Hematopoietic multipotent progenitor cell treated with erythropoietin and hydrocortisone succinate and interleukin-3 and kit ligand, for 8 days (in vitro differentiated cells): ENCODE measurements around the gene FBXW7.

Experiments
- DNase-seq: peaks from one replicate; pipeline ENCODE4 v3.0.0-alpha.2; 2015

Gene FBXW7

DNA sequence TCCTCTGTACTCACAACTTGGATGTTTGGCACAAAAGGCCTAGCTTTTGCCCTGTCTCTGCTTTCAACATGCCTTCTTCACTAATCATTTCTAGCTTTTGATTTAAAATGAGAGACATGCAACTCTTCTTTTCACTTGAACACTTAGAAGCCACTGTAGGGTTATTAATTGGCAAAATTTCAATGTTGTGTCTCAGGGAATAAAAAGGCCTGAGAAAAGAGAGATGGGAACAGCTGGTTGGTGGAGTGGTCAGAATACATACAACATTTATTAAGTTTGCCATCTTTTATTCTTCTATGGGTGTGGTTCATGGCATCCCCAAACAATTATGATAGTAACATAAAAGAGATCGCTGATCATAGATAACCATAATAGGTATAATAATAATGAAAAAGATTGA is 114.3 kb downstream of the FBXW7 start:
- no peak for DNase-seq

DNA sequence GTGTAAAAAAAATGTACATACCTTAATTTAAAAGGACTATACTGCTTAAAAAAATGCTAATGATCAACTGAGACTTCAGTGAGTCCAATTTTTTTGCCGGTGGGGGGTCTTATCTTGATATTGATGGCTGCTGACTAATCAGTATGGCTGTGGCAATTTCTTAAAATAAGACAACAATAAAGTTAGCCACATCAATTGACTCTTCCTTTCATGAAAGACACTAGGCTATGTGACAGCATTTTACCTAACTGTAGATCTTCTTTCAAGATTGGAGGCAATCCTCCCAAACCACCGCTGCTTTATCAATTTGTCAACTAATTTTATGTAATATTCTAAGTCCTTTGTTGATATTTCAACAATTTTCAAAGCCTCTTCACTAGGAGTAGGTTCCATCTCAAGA is 116.1 kb downstream of the FBXW7 start:
- DNase-seq, result no peak

DNA sequence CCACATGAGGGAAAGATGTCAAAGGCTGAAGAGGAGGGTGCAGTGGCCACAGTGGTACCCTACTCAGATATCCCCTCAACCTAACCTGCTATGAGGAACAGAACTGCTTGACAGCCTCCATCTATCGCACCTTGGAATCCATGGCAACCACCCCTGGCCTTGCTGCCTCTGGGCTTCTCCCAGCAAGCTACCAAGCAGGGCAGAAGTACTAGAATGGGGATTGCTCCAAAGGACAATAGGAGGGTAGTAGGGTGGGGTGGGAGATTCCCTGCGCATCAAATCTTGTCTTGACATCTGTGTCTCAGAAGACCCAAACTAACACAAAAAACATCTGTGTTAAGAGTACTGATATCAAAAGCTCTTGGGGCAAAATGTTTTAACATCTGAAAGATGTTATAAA is 118.2 kb downstream of the FBXW7 start:
- DNase-seq, result no peak

DNA sequence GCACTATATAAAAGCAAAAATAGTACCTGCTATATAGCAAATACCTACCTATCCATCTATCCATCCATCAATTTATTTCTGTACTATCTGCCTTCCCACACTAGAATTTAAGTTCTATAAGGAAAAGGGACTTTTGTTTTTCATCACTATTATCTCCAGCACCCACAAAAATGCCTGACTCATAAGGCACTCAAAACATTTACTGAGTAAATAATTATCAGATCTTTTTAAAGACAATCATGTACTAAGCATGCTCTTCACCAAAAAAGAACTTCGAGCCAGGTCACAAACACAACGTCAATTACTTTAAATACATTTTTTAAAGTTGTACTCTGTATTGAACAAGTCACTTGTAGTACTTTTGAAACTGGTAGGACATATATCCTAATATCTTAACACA is 119.9 kb downstream of the FBXW7 start:
- DNase-seq, result no peak

DNA sequence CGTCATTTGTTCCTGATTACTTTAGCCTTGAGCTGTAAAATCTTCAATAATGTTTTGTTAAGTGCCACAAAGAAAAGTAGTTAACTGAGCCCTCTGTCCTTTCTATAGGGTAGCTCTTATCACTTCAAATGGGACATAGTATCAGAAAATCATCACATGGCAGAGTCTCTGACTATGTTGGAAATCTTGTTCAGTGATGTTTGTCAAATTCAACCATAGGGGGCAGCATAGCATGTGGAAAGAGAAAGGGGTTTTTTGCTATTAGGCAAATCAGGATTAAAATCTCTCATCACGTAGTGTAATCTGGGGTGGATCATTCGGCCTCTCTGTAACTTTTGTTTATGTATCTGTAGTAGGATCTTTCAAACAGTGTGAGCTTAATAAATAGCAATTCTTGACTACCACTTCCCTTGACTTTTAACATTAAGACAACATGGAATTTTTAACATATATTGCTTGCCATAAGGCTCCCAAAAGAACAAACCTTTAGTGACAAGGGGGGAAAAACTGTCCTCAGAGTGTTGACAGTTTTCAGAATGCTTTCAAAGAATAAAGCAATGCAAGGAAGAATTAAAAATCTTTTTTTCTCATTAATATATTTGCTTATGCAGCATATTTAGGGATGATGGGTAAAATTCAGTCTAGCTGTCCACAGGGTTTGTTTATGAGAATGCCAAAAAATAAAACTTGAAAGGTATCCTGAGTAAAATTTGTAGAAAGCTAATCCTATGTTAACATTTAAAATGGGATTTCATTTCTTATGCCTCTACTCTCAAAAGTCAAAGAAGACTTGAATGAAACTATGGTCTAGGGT is 127.2 kb downstream of the FBXW7 start:
- DNase-seq, result peak; percentile 60

DNA sequence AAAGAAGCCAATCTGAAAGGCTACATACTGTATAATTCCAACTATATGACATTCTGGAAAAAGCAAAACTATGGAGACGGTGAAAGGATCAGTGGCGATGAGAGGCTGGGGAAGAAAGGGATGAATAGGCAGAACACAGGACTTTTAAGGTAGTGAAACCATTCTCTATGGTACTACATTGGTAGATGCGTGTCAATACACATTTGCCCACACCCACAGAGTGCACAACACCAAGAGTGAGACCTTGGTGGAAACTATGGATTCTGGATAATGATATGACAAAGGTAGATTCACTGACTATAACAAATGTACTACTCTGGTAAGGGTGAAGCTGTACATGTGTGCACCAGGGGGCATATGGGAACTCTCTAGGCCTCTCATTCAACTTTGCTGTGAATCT is 134.5 kb downstream of the FBXW7 start:
- no peak for DNase-seq

DNA sequence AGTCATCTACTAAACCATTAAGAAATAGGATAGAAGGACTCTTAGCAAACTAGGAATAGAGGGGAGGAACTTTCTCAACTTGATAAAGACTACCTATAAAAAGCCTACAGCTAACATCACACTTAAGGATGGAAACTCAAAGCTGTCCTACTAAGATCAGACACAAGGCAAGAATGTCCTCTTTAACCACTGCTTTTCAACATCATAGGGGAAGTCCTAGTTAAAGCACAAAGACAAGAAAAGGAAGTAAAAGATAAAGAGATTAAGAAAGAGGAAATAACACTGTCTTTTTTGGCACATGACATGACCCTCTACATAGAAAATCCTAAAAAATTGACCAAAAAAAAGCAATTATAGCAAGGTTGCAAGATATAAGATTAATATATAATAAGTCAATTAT is 136.6 kb downstream of the FBXW7 start:
- DNase-seq, result peak; percentile 25

DNA sequence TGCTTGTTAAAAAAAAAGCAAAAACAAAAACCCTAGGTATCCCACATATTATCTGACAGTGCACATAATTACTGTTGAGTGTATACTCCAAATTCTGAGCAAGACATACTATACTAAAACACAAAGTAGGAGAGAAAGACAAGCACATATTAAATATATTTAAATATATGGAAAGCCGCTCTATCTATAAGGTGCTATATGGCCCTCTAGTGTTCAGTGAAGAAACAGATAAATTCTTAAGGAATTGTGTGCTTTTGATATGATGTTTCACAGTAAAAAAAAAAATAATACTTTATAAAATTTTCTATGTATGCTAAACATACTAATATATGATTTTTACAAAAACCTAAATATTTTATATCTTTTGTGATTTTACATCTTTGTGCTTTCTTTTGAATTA is 137.8 kb downstream of the FBXW7 start:
- DNase-seq, result peak; percentile 37

DNA sequence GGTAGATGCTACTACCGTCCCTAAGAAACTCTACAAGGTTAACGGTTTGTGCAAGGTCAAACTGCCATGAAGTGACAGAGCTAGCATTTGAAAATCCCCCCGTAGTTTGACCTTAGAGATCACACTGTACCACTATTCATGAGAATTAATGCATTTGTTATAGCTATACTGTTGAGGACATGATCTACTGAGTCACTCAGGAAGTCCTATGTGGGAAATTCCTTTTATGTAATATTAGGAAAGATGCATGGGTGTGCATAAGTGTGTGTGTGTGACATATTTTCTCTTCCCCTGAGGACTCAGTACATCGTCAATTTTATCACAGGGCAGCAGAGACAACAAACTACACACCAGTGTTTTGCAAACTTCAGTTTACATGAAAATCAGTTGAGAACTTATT is 141.1 kb downstream of the FBXW7 start:
- no peak for DNase-seq

DNA sequence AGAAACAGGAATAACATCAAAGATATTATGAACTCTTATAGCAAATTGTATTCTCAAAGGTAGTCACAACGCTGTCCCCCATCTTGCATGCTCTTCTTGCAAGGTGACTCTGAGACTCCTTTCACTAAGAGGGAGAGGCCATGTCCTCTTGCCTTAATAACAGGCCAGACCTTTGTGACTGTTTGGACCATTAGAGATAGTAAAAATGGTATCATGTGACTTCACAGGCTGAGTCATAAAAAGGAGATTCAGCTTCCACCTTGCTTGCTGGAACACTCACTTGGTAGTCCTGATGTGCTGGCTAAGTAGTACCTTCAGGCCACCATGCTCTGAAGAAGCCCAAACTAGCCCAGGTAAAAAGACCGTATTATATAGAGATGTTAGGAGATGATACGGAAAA is 143.8 kb downstream of the FBXW7 start:
- DNase-seq, result peak; percentile 9

DNA sequence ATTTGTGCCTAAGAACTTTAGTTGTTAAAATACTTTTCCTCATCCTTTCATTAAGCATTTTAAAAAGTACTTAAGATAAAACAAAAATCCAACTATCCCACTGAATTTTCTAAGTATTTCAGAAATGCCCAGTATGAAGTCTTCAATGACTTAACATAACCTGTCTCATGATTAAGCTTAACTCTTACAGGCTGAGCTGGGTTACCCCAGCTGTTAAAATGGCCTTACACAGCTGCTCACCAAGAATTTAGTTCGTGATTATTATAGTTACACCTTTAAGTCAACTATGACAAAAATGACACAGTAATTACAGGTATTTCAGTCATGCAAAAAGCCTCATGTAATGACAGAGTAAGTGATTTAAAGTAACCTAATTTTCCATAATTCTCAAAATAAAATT is 145.7 kb downstream of the FBXW7 start:
- DNase-seq, result no peak

DNA sequence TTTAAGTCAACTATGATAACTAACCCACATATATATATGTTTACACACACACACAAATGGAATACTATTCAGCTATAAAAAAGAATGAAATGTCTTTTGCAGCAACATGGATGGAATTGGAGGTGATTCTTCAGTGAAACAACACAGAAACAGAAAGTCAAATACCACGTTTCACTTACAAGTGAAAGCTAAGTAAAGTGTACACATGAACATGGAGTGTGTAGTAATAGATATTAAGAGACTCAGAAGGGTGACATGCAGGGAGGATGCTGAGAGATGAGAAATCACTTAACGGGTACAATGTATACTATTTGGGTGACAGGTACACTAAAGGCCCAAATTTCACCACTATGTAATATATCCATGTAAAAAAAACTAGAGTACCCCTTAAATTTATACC is 146.5 kb downstream of the FBXW7 start:
- DNase-seq, result no peak

DNA sequence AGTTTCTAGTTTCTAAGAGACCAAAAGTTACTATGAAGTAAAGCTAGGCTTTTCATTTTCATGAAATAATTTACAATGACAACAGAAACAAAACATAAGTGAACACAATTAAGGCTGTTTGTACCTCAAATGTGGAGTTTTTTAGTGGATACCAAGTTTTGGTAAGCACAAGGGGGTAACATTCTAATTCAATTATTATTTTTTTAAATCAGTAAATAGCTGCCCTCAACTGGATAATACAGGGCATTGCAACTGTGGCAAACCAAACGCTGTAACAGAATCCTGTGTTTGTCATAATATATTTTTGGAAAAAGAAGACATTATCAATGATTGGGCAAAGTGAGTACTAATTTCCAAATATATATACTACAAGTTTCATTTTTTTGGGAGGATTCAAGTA is 150.3 kb downstream of the FBXW7 start:
- peak; percentile 9 for DNase-seq

DNA sequence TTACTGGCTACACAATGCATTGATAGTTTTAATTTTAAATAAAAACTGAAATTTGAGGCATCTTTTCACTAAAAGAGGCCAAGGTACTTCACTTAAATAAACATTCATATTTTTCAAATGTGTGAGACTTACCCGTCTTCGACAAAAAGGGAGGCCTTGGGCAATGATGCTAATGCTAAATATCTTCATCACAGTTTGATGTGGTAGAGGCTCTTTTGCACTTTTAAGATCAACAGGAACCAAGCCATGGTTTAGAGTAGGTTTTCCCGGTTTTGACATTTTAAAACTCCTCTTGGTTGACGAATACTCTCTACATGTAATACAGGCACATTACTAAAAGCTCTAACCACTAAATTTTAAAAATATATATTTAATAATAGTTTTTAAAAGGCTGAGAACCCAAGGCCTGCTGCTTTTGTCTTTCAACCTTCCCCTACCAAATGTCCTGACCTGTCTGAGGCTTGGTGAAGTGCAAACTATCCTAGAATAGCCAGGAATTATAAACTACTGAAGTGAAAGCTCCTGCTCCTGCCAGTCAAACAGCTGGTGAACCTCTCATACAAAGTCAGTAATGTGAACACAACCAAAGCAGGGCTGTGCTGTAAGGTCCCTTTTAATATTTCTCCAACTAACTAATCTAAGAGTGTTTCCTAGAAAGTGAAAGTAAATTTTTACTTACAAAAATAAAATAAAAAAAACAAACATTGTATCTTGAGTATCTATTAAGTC is 153.7 kb downstream of the FBXW7 start:
- DNase-seq, result no peak

DNA sequence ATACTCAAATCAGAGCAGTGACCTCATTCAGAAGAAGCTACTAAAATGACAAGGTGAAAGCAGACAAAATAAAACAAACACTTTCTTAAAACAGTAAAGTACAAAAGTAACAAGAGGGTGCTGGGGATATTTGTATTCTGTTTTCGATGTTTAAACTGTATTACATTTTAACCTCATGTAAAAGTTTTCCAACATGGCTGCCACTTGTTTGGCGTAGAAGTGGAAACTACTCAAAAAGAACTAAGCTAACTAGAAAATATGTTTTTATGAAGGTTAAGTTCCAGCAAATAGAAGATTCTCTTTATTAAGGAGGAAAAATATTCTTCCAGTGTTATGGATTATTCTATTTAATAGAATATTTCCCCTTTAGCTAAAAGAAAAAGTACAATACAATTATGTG is 155.0 kb downstream of the FBXW7 start:
- no peak for DNase-seq

DNA sequence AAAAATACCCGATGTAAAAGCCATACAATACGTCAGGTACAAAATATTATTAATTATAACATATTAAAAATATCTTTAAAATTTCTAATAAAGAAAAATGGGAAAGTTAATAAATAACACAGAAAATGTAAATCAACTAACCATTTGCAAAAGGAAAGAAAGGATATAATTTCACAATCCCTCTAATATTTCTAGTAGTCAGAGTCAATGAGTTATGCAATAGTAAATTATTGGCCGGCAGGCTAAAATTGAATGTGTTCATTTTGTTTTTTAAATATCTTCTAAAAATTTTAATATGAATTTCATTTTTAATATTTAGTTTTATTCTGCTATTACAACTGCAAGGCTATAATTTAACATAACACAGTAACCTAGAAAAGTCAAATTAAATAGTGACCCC is 155.7 kb downstream of the FBXW7 start:
- DNase-seq, result no peak

DNA sequence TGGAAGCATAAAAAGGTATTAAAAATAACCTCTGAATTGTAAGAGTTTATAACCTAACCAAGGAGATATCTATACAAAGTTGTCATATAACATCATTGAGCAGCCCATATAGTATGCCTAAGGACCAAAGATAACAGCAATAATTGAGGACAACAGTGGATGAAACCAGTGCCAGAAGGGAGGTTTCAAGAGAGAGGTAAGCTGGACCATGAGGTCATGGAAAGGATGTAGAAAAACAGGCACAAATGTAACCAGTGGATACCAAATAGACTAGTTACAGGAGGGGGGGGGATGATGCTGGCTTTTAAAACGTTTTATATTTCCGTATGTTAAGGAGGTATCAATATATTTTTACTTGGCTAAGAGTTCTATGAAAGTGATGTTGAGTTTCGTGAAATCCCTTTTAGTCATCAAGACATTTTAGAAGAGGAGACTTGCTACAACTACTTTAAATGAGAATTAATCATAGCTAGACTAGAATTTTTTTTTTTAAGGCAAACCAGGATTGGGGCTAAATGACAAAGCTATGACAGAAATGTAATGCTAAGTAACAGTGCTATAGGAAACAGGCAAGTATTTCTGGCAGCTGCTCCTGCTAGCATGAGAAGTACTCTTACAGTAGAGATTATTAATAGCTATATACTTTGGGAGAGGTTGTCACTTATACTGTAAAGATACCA is 161.1 kb downstream of the FBXW7 start:
- DNase-seq, result no peak

DNA sequence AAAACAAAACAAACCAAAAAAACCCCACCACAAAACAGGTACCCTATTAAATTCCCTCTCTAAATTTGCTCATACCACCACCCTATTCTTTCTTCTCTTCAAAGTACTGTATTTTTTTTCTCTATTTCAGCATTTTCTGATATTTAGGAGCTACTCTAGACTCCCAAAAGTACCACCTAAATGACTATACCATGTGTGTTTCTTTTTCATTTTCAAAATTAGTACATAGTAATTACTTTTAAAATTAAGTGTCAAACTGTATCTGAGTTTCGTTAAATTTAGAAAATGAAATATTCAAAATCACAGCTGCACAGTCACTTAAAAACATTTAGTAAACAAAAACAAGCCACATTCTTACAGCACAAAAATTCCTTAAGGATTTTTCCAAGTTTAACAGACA is 161.7 kb downstream of the FBXW7 start:
- no peak for DNase-seq

DNA sequence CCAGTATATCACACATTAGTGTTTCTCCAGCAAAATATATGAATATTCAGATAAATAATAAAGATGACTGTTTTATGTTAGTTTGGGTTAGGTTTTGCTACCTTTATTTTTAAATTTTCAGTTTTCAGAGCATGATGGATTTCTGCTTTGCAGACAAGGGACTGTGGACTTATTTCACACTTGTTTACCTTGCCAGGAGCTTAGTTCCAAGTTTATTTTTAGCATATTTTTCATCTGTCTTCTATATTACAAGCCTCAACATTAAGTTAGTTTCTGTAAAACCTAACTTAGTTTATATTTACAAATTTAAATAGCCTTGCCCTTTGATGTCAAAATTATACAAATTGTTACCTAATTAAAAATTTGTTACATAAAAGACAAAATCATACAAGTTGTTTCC is 163.4 kb downstream of the FBXW7 start:
- no peak for DNase-seq

DNA sequence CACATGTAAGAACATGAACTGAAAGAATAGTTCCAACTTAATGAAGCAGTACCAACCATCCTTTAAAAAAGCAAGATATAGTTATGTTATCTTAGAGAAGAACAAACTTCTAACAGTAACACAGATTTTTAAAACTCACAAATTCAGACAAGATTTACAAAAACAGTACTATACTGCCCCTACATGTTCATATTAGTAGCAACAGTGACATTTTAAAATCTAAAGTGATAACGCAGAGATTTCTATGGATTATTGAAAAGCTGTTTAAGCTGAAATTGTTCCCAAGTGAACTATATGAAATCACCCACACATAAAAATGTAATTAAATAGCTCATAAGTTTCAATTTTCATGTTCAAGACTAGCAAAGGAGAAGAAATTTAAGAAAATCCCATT is 166.0 kb downstream of the FBXW7 start:
- no peak for DNase-seq

DNA sequence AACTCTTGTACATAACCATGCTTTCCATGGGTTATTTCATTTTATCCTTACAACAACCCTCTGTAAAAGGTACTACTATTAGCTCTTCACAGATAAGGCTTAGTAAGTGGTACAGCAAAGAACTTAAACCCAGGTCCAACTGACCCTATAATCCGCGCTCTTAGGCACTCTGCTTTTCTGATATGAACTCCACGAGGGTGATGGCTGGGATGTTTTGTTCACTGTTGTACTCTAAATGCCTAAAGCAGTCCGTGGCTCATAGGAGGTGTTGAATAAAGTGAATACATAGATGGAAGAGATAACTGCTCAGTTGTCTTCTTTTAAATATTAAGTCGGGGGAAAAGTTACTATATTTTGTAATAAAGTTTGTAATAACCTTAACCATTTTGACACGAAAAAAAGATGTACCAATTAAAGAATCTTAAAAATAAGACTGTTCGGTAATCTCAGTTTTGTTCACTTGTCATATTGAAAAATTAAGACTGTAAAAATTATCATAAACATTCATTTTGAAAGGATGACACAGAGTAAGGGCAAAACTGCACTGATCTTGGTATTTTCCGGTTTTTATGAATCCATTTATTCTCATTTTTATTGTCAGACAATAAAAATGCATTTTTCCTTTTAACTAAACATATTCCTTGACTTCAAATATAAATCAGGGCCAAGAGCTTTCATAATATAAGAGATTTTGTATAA is 166.5 kb downstream of the FBXW7 start:
- no peak for DNase-seq

DNA sequence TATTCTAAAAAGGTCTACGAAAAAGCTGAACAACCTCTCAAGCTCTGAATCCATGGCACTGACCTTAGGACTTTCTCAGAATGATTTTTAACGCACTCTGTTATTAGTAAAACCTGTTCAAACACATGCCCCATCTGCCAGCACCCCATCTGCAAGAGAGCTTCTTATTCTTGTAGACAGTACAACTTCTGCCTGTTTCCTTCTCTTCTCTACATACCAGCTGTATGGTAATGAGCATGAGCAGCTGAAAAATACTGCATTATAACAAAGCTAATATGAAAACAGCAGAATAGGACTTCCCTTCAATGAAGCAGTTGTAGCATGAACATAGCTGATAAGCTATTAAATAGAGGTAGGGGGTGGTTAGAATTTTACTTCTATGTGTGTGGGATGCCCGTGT is 167.9 kb downstream of the FBXW7 start:
- no peak for DNase-seq

DNA sequence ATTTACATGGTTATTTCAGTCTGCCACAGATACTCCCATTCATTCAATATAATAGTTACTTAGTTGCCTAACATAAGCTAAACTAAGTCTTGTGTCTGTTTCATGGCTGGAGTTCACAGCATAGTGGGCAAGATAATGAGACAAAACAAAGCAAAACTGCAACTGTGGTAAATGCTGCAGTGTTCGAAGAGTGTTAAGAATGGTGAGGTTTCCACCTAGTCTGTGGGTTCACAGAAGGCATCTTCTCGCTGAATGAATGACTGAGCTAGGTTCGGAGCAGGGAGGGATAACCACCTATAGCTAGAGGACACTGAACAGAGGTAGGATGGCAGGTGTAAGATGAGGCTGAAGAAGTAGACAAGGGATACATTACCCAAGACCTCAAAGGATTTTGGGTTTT is 171.0 kb downstream of the FBXW7 start:
- no peak for DNase-seq

DNA sequence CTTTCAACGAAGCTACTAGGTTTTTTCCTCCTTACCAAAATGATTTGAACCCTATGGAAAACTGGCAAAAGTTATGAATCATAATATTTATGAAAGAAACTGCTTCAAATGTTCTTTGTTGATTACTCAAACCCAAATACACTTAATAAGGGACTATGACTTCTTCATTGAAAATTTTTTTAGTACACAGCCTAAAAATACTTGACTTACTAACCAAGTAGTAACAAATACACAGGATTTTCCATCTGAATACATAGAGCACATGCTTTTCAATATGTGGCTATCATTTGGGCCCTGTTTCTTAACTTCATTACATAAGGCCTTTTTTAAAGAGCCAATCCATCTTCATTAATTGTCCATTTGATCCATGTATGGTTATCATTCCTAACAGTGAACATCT is 171.5 kb downstream of the FBXW7 start:
- no peak for DNase-seq
